Measurements from ENCODE around the gene FAM83D.

FAM83D gene

DNA sequence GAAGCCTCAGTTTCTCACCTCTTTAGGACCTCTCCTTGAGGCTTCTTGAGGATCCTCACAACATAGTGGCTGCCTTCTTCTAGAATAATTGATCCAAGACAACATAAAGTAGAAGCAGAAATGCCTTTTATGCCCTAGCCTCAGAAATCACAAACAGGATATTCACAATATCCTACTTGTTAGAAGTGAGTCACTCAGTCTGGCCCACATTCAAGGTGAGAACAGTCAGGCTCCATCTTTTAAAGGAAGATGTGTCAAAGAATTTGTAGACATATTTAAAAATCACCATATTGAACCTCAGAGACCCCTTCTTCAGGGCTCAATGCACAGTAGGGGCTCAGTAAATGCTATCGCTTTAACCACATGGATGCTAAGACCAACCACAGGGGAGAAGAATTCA, 20.8 kb upstream of the FAM83D start:
- no peak overlapping the region for H3K18ac ChIP-seq (ENCODE audit: low read depth in 1 of 2, low read length in 2 of 2)
- no peak overlapping the region for H3K4ac ChIP-seq (ENCODE audit: low read depth in 1 of 2, low read length in 2 of 2)
- H4K91ac ChIP-seq (ENCODE audit: low read length), result no peak overlapping the region
- 87% methylated on average over 1 of the region's 1 CpG for WGBS
- no peak overlapping the region for H2AFZ ChIP-seq (ENCODE audit: low read depth, low read length)
- no peak overlapping the region for H2BK12ac ChIP-seq (ENCODE audit: low read length in 2 of 2)
- H3K23ac ChIP-seq (ENCODE audit: low read length in 2 of 2), result no peak overlapping the region
- H3K9ac ChIP-seq (ENCODE audit: low read length), result no peak overlapping the region
- peaks cover 10% of the 10 kb centered on the region for H3K9me3 ChIP-seq (ENCODE audit: control insufficient read depth, low read length)
- no peak overlapping the region for H4K8ac ChIP-seq (ENCODE audit: low read length)
- H3K27ac ChIP-seq (ENCODE audit: low read length, poor library complexity, severe bottlenecking), result no peak overlapping the region
- H2BK120ac ChIP-seq (ENCODE audit: low read depth, low read length), result no peak overlapping the region
- H3K4me2 ChIP-seq (ENCODE audit: low read length, poor library complexity, severe bottlenecking), result no peak overlapping the region
- H2BK5ac ChIP-seq (ENCODE audit: low read depth, low read length, poor library complexity, severe bottlenecking), result no peak overlapping the region
- H3K4me3 ChIP-seq (ENCODE audit: insufficient read depth in 1 of 2, low read depth in 1 of 2, low read length in 2 of 2), result no peak overlapping the region
- no peaks in the 10 kb centered on the region for H3K4me1 ChIP-seq (ENCODE audit: control insufficient read depth, insufficient read depth, low read depth, low read length)
- no peaks in the 10 kb centered on the region for H3K79me1 ChIP-seq (replicated peaks; ENCODE audit: low read length, poor library complexity, severe bottlenecking)
- no peak overlapping the region for H3K14ac ChIP-seq (ENCODE audit: low read length in 2 of 2)
- no peak for DNase-seq
- H2BK15ac ChIP-seq (ENCODE audit: low read depth, poor library complexity, severe bottlenecking), result no peak overlapping the region
- peaks cover 37 to 58% of the 10 kb centered on the region in 2 experiments for H3K27me3 ChIP-seq (ENCODE audit: control insufficient read depth in 1 of 2, insufficient read depth in 1 of 2, low read length in 2 of 2)
- H3K36me3 ChIP-seq (ENCODE audit: control insufficient read depth in 1 of 2, insufficient read depth in 2 of 2, low read depth in 1 of 2, low read length in 2 of 2), result no peaks in the 10 kb centered on the region
- H2AK5ac ChIP-seq (ENCODE audit: low read length, severe bottlenecking), result no peak overlapping the region

- Histone ChIP-seq H3K27me3 (ENCODE audit: control insufficient read depth in 1 of 2, insufficient read depth in 1 of 2, low read length in 2 of 2) (peaks cover 21 to 40% of the 10 kb centered on the region in 2 experiments), H3K14ac (ENCODE audit: low read length in 2 of 2) (no peak overlapping the region), H2BK120ac (ENCODE audit: low read depth, low read length) (no peak overlapping the region), H2BK15ac (ENCODE audit: low read depth, poor library complexity, severe bottlenecking) (no peak overlapping the region), H3K4ac (ENCODE audit: low read depth in 1 of 2, low read length in 2 of 2) (no peak overlapping the region), H3K27ac (ENCODE audit: low read length, poor library complexity, severe bottlenecking) (no peak overlapping the region), H3K23ac (ENCODE audit: low read length in 2 of 2) (no peak overlapping the region), H2BK12ac (ENCODE audit: low read length in 2 of 2) (no peak overlapping the region), H3K9ac (ENCODE audit: low read length) (no peak overlapping the region), H2BK5ac (ENCODE audit: low read depth, low read length, poor library complexity, severe bottlenecking) (no peak overlapping the region), H2AFZ (ENCODE audit: low read depth, low read length) (no peak overlapping the region), H3K4me2 (ENCODE audit: low read length, poor library complexity, severe bottlenecking) (no peak overlapping the region), H3K18ac (ENCODE audit: low read depth in 1 of 2, low read length in 2 of 2) (no peak overlapping the region), H4K91ac (ENCODE audit: low read length) (no peak overlapping the region), H3K4me3 (ENCODE audit: insufficient read depth in 1 of 2, low read depth in 1 of 2, low read length in 2 of 2) (no peak overlapping the region), H2AK5ac (ENCODE audit: low read length, severe bottlenecking) (no peak overlapping the region), H4K8ac (ENCODE audit: low read length) (no peak overlapping the region), H3K36me3 (ENCODE audit: control insufficient read depth in 1 of 2, insufficient read depth in 2 of 2, low read depth in 1 of 2, low read length in 2 of 2) (no peaks in the 10 kb centered on the region), H3K79me1 (replicated peaks; ENCODE audit: low read length, poor library complexity, severe bottlenecking) (no peaks in the 10 kb centered on the region), H3K4me1 (ENCODE audit: control insufficient read depth, insufficient read depth, low read depth, low read length) (no peaks in the 10 kb centered on the region), H3K9me3 (ENCODE audit: control insufficient read depth, low read length) (peaks cover 10% of the 10 kb centered on the region)
- WGBS, result 86% methylated on average over 13 of the region's 13 CpGs
- no peak for DNase-seq
These were observed 18.1 kb upstream of the FAM83D start for GRCh38 chr20:38907918-38908677.

- no peak overlapping the region for H2BK5ac ChIP-seq (ENCODE audit: low read depth, low read length, poor library complexity, severe bottlenecking)
- H3K36me3 ChIP-seq (ENCODE audit: control insufficient read depth in 1 of 2, insufficient read depth in 2 of 2, low read depth in 1 of 2, low read length in 2 of 2), result no peaks in the 10 kb centered on the region
- no peak overlapping the region for H3K4me2 ChIP-seq (ENCODE audit: low read length, poor library complexity, severe bottlenecking)
- no peak overlapping the region for H3K4ac ChIP-seq (ENCODE audit: low read depth in 1 of 2, low read length in 2 of 2)
- over 99% methylated on average over 6 of the region's 7 CpGs for WGBS
- DNase-seq, result no peak
- no peaks in the 10 kb centered on the region for H3K79me1 ChIP-seq (replicated peaks; ENCODE audit: low read length, poor library complexity, severe bottlenecking)
- H3K27me3 ChIP-seq (ENCODE audit: control insufficient read depth in 1 of 2, insufficient read depth in 1 of 2, low read length in 2 of 2), result peaks cover 24 to 46% of the 10 kb centered on the region in 2 experiments
- no peak overlapping the region for H2AFZ ChIP-seq (ENCODE audit: low read depth, low read length)
- no peak overlapping the region for H2AK5ac ChIP-seq (ENCODE audit: low read length, severe bottlenecking)
- no peak overlapping the region for H3K14ac ChIP-seq (ENCODE audit: low read length in 2 of 2)
- no peak overlapping the region for H3K27ac ChIP-seq (ENCODE audit: low read length, poor library complexity, severe bottlenecking)
- H3K9me3 ChIP-seq (ENCODE audit: control insufficient read depth, low read length), result no peaks in the 10 kb centered on the region
- no peak overlapping the region for H3K23ac ChIP-seq (ENCODE audit: low read length in 2 of 2)
- H3K9ac ChIP-seq (ENCODE audit: low read length), result no peak overlapping the region
- no peak overlapping the region for H2BK120ac ChIP-seq (ENCODE audit: low read depth, low read length)
- no peak overlapping the region for H4K91ac ChIP-seq (ENCODE audit: low read length)
- H4K8ac ChIP-seq (ENCODE audit: low read length), result no peak overlapping the region
- no peak overlapping the region for H2BK12ac ChIP-seq (ENCODE audit: low read length in 2 of 2)
- no peaks in the 10 kb centered on the region for H3K4me1 ChIP-seq (ENCODE audit: control insufficient read depth, insufficient read depth, low read depth, low read length)
- H2BK15ac ChIP-seq (ENCODE audit: low read depth, poor library complexity, severe bottlenecking), result no peak overlapping the region
- no peak overlapping the region for H3K4me3 ChIP-seq (ENCODE audit: insufficient read depth in 1 of 2, low read depth in 1 of 2, low read length in 2 of 2)
- H3K18ac ChIP-seq (ENCODE audit: low read depth in 1 of 2, low read length in 2 of 2), result no peak overlapping the region
These were observed 10.9 kb upstream of the FAM83D start for GRCh38 chr20:38915355-38915754.

GRCh38 chr20:38917657-38918056, 8.6 kb upstream of the FAM83D start:
- no peak overlapping the region for H3K4me2 ChIP-seq (ENCODE audit: low read length, poor library complexity, severe bottlenecking)
- H3K4ac ChIP-seq (ENCODE audit: low read depth in 1 of 2, low read length in 2 of 2), result no peak overlapping the region
- WGBS, result 86% methylated on average over 4 of the region's 4 CpGs
- H3K4me3 ChIP-seq (ENCODE audit: insufficient read depth in 1 of 2, low read depth in 1 of 2, low read length in 2 of 2), result no peak overlapping the region
- H2BK5ac ChIP-seq (ENCODE audit: low read depth, low read length, poor library complexity, severe bottlenecking), result no peak overlapping the region
- DNase-seq, result no peak
- no peak overlapping the region for H3K23ac ChIP-seq (ENCODE audit: low read length in 2 of 2)
- no peak overlapping the region for H2BK12ac ChIP-seq (ENCODE audit: low read length in 2 of 2)
- no peak overlapping the region for H4K8ac ChIP-seq (ENCODE audit: low read length)
- no peak overlapping the region for H2BK120ac ChIP-seq (ENCODE audit: low read depth, low read length)
- H3K36me3 ChIP-seq (ENCODE audit: control insufficient read depth in 1 of 2, insufficient read depth in 2 of 2, low read depth in 1 of 2, low read length in 2 of 2), result no peaks in the 10 kb centered on the region
- no peak overlapping the region for H2BK15ac ChIP-seq (ENCODE audit: low read depth, poor library complexity, severe bottlenecking)
- no peak overlapping the region for H2AFZ ChIP-seq (ENCODE audit: low read depth, low read length)
- H3K9me3 ChIP-seq (ENCODE audit: control insufficient read depth, low read length), result no peaks in the 10 kb centered on the region
- H3K4me1 ChIP-seq (ENCODE audit: control insufficient read depth, insufficient read depth, low read depth, low read length), result no peaks in the 10 kb centered on the region
- H3K27me3 ChIP-seq (ENCODE audit: control insufficient read depth in 1 of 2, insufficient read depth in 1 of 2, low read length in 2 of 2), result peaks cover 44 to 62% of the 10 kb centered on the region in 2 experiments
- no peak overlapping the region for H2AK5ac ChIP-seq (ENCODE audit: low read length, severe bottlenecking)
- no peaks in the 10 kb centered on the region for H3K79me1 ChIP-seq (replicated peaks; ENCODE audit: low read length, poor library complexity, severe bottlenecking)
- H3K9ac ChIP-seq (ENCODE audit: low read length), result no peak overlapping the region
- no peak overlapping the region for H3K27ac ChIP-seq (ENCODE audit: low read length, poor library complexity, severe bottlenecking)
- no peak overlapping the region for H4K91ac ChIP-seq (ENCODE audit: low read length)
- H3K14ac ChIP-seq (ENCODE audit: low read length in 2 of 2), result no peak overlapping the region
- no peak overlapping the region for H3K18ac ChIP-seq (ENCODE audit: low read depth in 1 of 2, low read length in 2 of 2)

All from mesenchymal stem cell (in vitro differentiated cells and primary cell).